ENCODE measurements around the gene PRKCZ.

GRCh38 chr1:2019172-2019543, 31.1 kb upstream of the PRKCZ start, which contains the start of gene GABRD:
- TF ChIP-seq POLR2AphosphoS5 (IDR thresholded peaks at IDR 0.05; ENCODE audit: low read depth, low read length) = no peak
- TF ChIP-seq SIN3A (IDR thresholded peaks at IDR 0.05; ENCODE audit: borderline replicate concordance, insufficient read depth, low read length) = no peak

All from PFSK-1 (cell line).